Right atrium auricular region (tissue), 2 donors: Measurements from ENCODE around the gene PPP2R2B. TPM values are rescaled to one million over a fixed set of nuclear protein-coding genes. Genes with fewer than 3 reads are reported as not detected.

Source experiments
- DNase-seq: peaks from one replicate; pipeline ENCODE4 v3.0.0-alpha.2; 2019; ENCODE audit warnings: low spot score
- H3K27ac ChIP-seq, 2 donors: fragments of 200-600 bp; sonication (generic); 1 replicate in 1 of 2; 2 replicates in 1 of 2; pipeline ENCODE4 v1.5.1; 2016 to 2019
- H3K27me3 ChIP-seq, 2 donors: fragments of 200-600 bp; sonication (generic); one replicate each; pipeline versions ENCODE4 v1.5.1 to v1.6.0; 2017 to 2019
- H3K36me3 ChIP-seq: fragments of 200-600 bp; sonication (generic); one replicate; pipeline ENCODE4 v1.5.1; 2016
- H3K4me1 ChIP-seq, 2 donors: fragments of 200-600 bp; sonication (generic); one replicate each; pipeline versions ENCODE4 v1.5.1 to v1.6.0; 2017 to 2019
- H3K4me3 ChIP-seq, 2 donors: fragments of 200-600 bp; sonication (generic); 1 replicate in 1 of 2; 2 replicates in 1 of 2; pipeline ENCODE4 v1.5.1; 2017 to 2019; ENCODE audit warnings: mild to moderate bottlenecking in 1 of 2, moderate library complexity in 1 of 2
- H3K9me3 ChIP-seq, 2 donors: fragments of 200-600 bp; sonication (generic); one replicate each; pipeline ENCODE4 v1.5.1; 2019
- CTCF ChIP-seq, 2 donors: fragments of 200-600 bp; sonication (generic); IDR thresholded peaks; one replicate each; pipeline ENCODE4 v1.5.1; 2019; ENCODE audit warnings: antibody characterized with exemption in 2 of 2
- total RNA-seq, 2 donors: library from RNA; depleted of rRNA; stranded (reverse); fragments of >200 nt; gene quantifications; one replicate each; pipeline ENCODE4 v1.1.0, GENCODE V29; 2016

Gene PPP2R2B
- total RNA-seq, 2 donors from 2014 or later = 1.6 to 12.4 TPM

- no peak for DNase-seq
- TF ChIP-seq CTCF (IDR thresholded peaks at IDR 0.05) = no peak
- H3K27ac ChIP-seq = no peak overlapping the region
- no peak overlapping the region for H3K4me3 ChIP-seq
- no peaks in the 10 kb centered on the region for H3K9me3 ChIP-seq
- H3K27me3 ChIP-seq = no peaks in the 10 kb centered on the region
- peaks cover 0 to 3% of the 10 kb centered on the region in 2 donors for H3K4me1 ChIP-seq
- no peaks in the 10 kb centered on the region for H3K36me3 ChIP-seq
These were observed 6.4 kb downstream of the PPP2R2B start for GRCh38 chr5:146872188-146872587.

- Histone ChIP-seq H3K4me3 (no peak overlapping the region), H3K27ac (no peak overlapping the region), H3K36me3 (no peaks in the 10 kb centered on the region), H3K27me3 (no peaks in the 10 kb centered on the region), H3K4me1 (no peaks in the 10 kb centered on the region), H3K9me3 (no peaks in the 10 kb centered on the region)
- DNase-seq = no peak
- TF ChIP-seq CTCF (IDR thresholded peaks at IDR 0.05) = no peak
These were observed 10.4 kb downstream of the PPP2R2B start for GRCh38 chr5:146867996-146868708.

GRCh38 chr5:146866263-146866662, 12.3 kb downstream of the PPP2R2B start:
- H3K4me3 ChIP-seq = no peak overlapping the region
- no peak overlapping the region for H3K27ac ChIP-seq
- DNase-seq = no peak
- no peaks in the 10 kb centered on the region for H3K4me1 ChIP-seq
- no peaks in the 10 kb centered on the region for H3K27me3 ChIP-seq
- no peaks in the 10 kb centered on the region for H3K9me3 ChIP-seq
- no peak for TF ChIP-seq CTCF (IDR thresholded peaks at IDR 0.05)
- no peaks in the 10 kb centered on the region for H3K36me3 ChIP-seq

GRCh38 chr5:146862641-146863040, 15.9 kb downstream of the PPP2R2B start:
- Histone ChIP-seq H3K27me3 (no peaks in the 10 kb centered on the region), H3K4me3 (no peak overlapping the region), H3K9me3 (no peaks in the 10 kb centered on the region), H3K4me1 (no peaks in the 10 kb centered on the region), H3K36me3 (no peaks in the 10 kb centered on the region), H3K27ac (no peak overlapping the region)
- TF ChIP-seq CTCF (IDR thresholded peaks at IDR 0.05) = no peak
- no peak for DNase-seq

GRCh38 chr5:146860213-146860893, 18.2 kb downstream of the PPP2R2B start:
- Histone ChIP-seq H3K4me1 (no peaks in the 10 kb centered on the region), H3K27me3 (no peaks in the 10 kb centered on the region), H3K27ac (no peak overlapping the region), H3K36me3 (no peaks in the 10 kb centered on the region), H3K9me3 (no peaks in the 10 kb centered on the region), H3K4me3 (no peak overlapping the region)
- no peak for TF ChIP-seq CTCF (IDR thresholded peaks at IDR 0.05)
- no peak for DNase-seq
